GM18951 (cell line): ENCODE measurements around the gene RASL11A.
"Not testable (repeated sequence)": the region's sequence is repeated elsewhere in the genome, so short reads cannot be mapped to it uniquely, and the experiment has no call there.

Experiments
- POLR2A ChIP-seq: IDR thresholded peaks from 4 replicates; pipeline ENCODE4 v1.6.1; 2011; ENCODE audit warnings: mild to moderate bottlenecking; ENCODE audit not compliant: insufficient read length, insufficient read depth; ENCODE audit errors: extremely low read depth
- in situ Hi-C: fragments of 300-500 bp; cut with MboI; formaldehyde crosslinking; loops from one replicate; pipeline ENCODE4 v1.12.0; 2022; ENCODE audit warnings: low sequenced_read_pairs, mixed read lengths, inconsistent platforms; ENCODE audit not compliant: unreplicated experiment

The RASL11A gene

DNA sequence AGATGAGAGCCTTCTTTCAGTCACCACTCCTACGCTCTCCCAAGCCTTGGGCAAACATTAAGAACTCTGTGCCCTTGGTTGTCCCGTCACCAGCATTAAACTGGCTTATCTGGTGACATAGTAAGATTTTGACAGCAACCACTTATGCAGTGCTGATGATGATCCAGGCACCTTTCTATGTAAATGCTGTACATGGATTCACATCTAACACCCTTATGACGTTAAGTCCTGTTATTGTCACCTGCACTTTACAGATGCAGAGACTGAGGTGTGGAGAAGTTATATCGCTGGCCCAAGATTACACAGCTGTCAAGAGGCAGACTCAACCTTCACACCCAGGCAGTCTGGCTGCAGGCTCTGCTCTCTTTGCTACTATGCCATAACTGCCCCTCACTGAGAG, 25.0 kb downstream of the RASL11A start:
- TF ChIP-seq POLR2A, result no peak
- in situ Hi-C loops, result no loop called here

DNA sequence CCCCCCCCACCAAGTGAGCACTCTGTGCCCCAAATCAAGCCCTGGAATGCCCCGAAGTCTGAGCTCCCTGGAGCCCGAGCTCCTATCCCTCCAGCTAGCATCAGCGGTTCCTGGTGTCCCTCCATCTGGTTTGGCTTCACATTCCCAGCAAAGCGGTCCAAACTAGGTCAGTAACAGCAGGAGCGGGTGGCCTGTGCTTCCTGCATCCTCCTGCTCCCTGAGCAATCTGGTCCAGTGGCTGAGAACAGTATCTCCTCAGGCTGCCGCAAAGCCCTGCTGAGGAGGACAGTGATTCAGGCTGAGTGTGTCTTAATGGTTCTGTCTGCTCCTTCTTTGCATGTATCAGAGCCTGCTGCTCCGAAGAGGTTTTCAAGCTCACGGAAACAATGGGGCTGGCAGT, 25.9 kb downstream of the RASL11A start:
- in situ Hi-C loops, result no loop called here
- no peak for TF ChIP-seq POLR2A

DNA sequence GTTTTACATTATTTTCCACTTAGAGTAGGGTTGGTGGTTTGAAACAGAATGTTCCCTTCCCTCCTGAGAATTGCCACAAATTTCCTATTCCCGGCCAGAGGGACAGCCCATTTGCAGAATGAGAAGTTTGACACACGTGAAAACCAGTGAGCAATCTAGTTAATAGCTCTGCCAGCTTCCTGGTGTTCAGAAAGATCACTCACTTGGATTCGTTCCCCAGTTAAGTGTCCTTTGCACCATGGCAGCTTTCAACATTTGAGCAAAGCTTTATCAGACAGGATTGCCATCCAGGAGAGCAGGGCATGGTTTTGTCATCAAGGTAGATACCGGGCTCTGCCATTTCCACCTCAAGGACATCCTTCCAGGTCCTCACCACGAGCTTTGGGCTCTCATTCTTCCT, 28.2 kb downstream of the RASL11A start:
- TF ChIP-seq POLR2A, result no peak
- in situ Hi-C loops, result no loop called here

DNA sequence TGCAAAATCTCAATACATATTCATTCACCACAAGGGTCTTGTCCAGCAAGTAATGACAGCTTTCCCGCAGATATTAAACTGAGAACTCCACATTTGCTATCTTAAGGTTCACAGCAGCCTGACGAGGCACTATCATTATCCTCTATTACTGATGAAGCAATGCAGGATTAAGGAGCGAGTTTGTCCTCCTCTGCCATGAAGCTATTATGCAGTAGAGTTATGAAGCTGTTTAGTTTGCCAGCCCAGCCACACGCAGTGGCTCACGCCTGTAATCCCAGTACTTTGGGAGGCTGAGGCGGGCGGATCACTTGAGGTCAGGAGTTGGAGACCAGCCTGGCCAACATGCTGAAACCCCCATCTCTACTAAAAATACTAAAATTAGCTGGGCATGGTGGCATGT, 29.8 kb downstream of the RASL11A start:
- in situ Hi-C loops, result not testable (repeated sequence)

DNA sequence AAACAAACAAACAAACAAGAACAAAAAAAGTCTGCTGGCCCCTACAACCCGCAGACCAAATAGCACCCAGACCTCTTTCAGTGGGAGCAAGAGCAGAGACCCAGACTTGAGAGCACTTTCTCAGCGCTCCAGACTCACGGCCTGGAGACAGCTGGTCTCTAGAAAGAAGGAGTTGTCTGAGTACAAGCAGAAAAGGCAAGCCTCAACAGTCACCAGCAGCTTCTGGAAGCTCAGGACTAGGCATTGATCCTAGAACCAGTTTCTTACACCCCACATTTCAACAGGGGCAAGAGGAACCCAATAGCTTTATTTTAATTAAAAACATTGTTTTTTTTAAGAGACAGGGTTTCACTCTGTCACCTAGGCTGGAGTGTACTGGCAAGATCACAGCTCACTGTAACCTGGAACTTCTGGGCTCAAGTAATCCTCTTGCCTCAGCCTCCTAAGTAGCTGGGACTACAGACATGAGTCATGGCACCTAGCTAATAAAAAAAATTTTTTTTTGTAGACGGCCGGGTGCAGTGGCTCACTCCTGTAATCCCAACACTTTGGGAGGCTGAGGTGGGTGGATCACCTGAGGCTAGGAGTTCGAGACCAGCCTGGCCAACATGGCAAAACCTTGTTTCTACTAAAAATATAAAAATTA, 30.4 kb downstream of the RASL11A start:
- TF ChIP-seq POLR2A, result no peak
- in situ Hi-C loops, result no loop called here

DNA sequence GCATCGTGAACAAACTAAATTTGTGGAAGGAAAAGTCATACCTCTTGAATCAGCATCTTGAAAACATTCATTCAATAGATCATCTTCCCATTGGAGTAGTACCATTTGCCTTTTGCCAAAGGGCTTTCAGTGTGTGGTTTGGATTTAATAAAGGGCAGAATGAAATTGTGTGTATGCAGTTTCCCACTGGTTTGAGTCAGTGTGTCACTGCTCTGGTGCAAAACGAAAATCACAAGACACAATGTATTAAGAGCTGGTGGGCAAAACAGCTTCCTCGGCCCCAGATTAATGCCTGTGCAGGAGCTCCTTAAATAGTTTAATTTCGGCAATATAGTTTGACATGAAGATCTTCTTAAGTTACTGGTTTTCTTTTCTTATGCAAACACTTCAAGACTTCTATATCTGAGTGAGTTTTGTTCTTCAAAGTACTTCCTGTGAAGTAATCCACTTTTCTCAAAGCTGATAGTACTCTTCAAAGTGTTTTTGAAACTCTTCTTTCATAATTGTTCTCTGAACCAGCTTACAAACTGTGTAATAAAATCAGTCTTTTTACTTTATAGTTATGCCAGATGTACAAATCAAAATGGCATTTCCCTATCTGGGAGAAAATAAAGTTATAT, 32.1 kb downstream of the RASL11A start:
- TF ChIP-seq POLR2A, result no peak
- in situ Hi-C loops, result no loop called here

DNA sequence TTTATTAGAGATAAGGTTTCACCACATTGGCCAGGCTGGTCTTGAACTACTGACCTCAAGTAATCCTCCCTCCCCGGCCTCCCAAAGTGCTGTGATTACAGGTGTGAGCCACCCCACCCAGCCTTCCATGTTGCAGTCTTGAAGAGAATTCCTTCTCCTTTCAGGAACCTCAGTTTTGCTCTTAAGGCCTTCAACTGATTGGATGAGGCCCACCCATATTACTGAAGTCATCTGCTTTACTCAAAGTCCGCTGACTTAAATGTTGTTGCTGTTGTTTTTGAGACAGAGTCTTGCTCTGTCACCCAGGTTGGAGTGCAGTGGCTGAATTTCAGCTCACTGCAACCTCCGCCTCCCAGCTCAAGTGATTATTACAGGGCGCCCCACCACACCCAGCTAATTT, 33.5 kb downstream of the RASL11A start:
- in situ Hi-C loops, result no loop called here
- no peak for TF ChIP-seq POLR2A

DNA sequence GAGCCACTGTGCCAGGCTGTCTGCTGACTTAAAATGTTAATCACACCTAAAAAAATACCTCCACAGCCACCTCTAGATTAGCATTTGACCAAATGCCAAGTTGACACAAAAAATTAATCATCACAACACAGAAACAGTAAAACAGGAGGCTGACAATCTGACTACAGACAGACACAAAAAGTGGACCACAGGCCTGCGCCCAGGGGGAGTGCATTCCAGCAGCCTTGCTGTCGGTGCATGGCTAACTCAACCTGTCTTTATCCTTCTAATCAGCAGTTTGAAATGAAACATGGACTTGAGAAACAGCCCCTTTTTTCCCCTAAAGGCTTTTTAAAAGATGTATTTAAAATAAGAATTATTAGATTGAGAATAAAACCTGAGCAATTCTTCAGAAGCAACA, 34.0 kb downstream of the RASL11A start:
- no peak for TF ChIP-seq POLR2A
- in situ Hi-C loops, result no loop called here

DNA sequence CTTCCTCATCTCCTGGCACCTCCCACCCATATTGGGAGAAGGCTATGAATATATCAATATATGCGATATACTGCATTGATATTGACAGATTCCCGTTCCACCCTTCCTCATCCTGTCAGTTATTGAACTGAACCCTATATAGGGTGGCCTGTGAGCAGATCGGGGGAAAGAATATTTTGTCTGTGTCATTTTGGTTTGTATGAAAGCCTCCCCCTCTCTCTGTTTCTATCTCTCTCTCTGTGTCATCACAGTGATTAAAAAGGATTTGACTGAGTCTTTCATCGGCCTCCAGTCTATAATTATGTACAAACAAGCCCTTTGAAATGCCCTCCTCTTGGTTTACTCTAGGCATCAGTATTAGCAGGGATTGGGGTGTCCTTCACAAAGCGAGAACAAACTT, 35.7 kb downstream of the RASL11A start:
- TF ChIP-seq POLR2A, result no peak
- in situ Hi-C loops, result no loop called here

DNA sequence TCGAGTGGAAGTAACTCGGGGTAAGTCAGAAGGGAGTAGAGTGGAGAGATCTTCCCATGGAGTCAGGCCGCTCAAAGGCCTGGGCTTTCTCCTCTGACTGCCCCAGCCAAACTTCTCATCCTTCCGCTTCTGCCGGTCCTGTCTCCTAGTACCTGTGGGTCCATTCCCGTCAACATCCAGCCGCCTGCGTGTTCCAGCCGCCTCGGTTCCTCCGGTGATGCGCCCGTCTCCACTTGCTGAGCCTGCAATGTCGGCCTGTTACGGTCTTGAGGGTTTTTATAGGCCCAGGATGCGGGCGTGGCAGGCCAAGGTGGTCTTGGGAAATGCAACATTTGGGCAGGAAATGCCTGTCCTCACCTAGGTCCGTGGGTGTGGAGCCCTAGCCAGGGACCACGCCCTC, 38.3 kb downstream of the RASL11A start:
- no peak for TF ChIP-seq POLR2A
- in situ Hi-C loops, result no loop called here

DNA sequence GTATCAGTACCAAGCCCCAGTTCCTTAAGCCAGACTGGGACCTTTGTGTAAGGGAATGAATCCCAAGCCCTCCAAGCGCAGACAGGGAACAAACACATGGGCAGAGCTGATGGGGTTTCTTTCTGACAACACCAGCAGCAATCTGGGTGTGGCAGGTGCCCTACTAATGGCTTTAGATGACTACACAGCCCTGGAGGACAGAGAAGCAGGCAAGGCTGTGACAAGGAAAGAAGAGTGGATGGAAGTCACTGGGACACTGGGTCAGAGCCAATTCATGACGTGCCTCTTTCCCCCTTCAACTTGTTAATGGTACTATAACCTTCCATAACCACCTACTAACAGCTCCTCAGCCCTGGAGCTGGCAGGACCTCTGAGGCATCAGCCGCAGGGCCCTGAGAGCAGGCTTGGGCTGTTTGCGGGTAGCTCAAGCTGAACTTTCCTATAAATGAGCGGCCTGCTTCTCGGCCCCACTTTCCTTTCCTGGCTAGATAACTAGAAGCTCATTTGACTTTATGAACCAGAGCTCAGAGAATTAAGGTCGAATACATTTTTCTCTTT, 38.9 kb downstream of the RASL11A start:
- TF ChIP-seq POLR2A, result no peak
- in situ Hi-C loops, result no loop called here

DNA sequence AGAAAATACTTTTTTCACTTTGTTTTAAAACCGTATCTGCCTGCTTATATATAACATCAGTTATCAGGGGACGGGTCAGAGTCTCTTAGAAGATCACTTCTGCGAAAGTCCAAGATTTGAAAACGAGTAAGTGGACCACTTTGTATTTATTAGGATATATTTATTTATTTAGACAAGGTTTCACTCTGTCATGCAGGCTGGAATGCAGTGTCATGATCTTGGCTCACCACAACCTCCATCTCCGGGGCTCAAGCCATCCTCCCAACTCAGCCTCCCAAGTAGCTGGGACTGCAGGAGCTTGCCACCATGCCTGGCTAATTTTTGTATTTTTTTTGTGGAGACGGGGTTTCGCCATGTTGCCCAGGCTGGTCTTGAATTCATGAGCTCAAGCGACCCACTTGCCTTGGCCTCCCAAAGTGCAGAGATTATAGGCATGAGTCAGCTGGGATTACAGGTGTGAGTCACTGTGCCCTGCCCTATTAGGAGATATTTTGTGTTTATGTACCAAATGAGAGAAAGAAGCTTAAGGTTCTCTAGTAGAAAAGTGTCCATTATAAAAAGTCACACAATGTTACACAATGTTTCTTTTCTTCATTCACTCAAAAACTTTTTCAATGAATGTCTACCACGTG, 39.5 kb downstream of the RASL11A start:
- in situ Hi-C loops, result no loop called here
- TF ChIP-seq POLR2A, result no peak

DNA sequence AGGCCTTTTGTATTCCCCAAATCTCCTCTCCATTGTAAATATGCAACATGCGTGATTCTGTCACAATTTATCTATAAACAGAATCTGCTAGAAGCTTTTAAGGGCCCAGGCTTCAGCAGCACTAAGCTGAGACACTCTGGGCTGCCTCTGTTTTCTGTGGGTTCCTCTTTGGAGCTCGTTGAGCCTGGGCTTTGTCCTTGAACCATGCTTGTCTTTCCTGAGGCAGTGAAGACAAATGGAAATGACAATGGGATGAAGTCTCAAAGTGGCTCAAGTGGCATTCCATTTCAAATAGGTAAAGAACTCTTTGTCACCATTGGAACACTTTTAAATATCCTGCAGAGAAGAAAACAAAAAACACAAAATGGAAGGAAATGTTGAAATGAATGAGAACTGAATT, 40.3 kb downstream of the RASL11A start:
- TF ChIP-seq POLR2A, result no peak
- in situ Hi-C loops, result no loop called here
